ENCODE results near the gene CUTA.

DNA sequence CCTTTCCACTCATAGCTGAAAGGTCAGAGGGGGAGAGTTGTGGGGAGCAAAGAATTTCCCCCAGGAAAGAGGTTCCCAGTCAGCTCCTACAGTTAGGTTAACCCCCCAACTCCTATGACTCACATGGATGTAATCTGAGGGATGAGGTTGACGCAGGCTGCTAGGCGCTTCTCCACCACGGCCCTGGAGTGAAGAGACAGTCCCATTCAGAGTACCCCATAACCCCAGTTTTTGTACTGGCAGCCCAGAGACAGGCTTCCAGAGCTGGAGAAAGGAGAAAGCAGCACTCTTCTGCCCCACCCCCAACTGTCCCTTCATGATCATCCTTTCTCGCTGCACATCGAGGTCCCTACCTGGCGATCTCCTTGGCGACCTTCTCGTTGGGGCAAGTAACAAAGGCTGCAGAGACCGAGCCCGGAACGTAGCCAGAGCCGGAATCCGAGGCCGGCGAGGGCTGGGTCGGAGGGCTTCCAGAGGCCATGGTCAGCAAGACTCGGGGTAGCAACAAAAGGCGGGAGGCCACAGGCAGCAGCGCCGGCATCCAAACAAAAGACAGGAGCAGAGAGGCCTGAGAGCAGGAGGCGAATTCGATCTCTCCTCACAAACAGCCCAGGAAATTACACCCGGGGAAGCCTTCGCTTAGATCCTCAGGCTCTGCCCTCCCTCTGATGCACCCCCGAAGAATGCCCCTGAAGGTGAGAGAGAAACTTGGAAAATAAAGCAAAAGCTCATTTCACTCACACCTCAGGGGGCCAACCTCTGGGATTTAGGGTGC is 592 bp downstream of the CUTA start:
- TF ChIP-seq POLR2AphosphoS5 (IDR thresholded peaks at IDR 0.05; ENCODE audit: low read depth) = no peak
- TF ChIP-seq CTCF (conservative IDR thresholded peaks at IDR 0.05; ENCODE audit: low read depth in 2 of 2) = no peak
- TF ChIP-seq REST (IDR thresholded peaks at IDR 0.05; ENCODE audit: unreplicated experiment) = no peak
- TF ChIP-seq EZH2 (IDR thresholded peaks at IDR 0.05; ENCODE audit: low read depth, unreplicated experiment) = no peak
- no peak for TF ChIP-seq EZH2phosphoT487 (IDR thresholded peaks at IDR 0.05; ENCODE audit: unreplicated experiment)
- TF ChIP-seq CREB1 (CRISPR knock-in tag; IDR thresholded peaks at IDR 0.05; ENCODE audit: low read depth) = no peak

All from GM23338 (cell line).